Activated naive CD4-positive, alpha-beta T cell treated with anti-CD3 and anti-CD28 coated beads, Interleukin-2, amount 50 U/mL, for 16 hours (primary cell): ENCODE measurements around the gene GRK5.

Experiments used
- DNase-seq: peaks from one replicate; pipeline ENCODE4 v3.0.0-alpha.2; 2020

GRK5 gene

GRCh38 chr10:119495021-119495505 is 287.7 kb downstream of the GRK5 start:
- no peak for DNase-seq

- DNase-seq, result no peak
Observed at GRCh38 chr10:119495545-119495944, 288.2 kb downstream of the GRK5 start.

- peak; percentile 54 for DNase-seq
Observed at GRCh38 chr10:119496273-119496672, 288.9 kb downstream of the GRK5 start.

GRCh38 chr10:119497243-119497642 is 289.9 kb downstream of the GRK5 start:
- no peak for DNase-seq

GRCh38 chr10:119498889-119499676 is 291.7 kb downstream of the GRK5 start:
- DNase-seq, result no peak

- DNase-seq, result no peak
Observed at GRCh38 chr10:119499677-119500002, 292.3 kb downstream of the GRK5 start.

GRCh38 chr10:119500123-119500795 is 292.9 kb downstream of the GRK5 start:
- DNase-seq, result no peak

GRCh38 chr10:119500821-119501220 is 293.4 kb downstream of the GRK5 start:
- no peak for DNase-seq

GRCh38 chr10:119501690-119502089 is 294.3 kb downstream of the GRK5 start:
- no peak for DNase-seq

- DNase-seq, result peak; percentile 88
Observed at GRCh38 chr10:119502209-119502608, 294.8 kb downstream of the GRK5 start.

- no peak for DNase-seq
Observed at GRCh38 chr10:119502618-119503155, 295.3 kb downstream of the GRK5 start.

GRCh38 chr10:119503821-119504220 is 296.4 kb downstream of the GRK5 start:
- no peak for DNase-seq

- no peak for DNase-seq
Observed at GRCh38 chr10:119504651-119505050, 297.3 kb downstream of the GRK5 start.

GRCh38 chr10:119505131-119505551 is 297.8 kb downstream of the GRK5 start:
- no peak for DNase-seq
